Lung (tissue), 12 donors: ENCODE data around the gene PHGDH. TPM values are rescaled to one million over a fixed set of nuclear protein-coding genes. Genes with fewer than 3 reads are reported as not detected.

Experiments used
- ATAC-seq: fragments of 200-7000 bp; cut with Tn5 transposase; one replicate; pipeline ENCODE4 v1.9.1; 2020; ENCODE audit warnings: moderate number of reproducible peaks; ENCODE audit not compliant: insufficient read depth, low FRiP score
- DNase-seq, 3 donors: peaks; one replicate each; pipeline ENCODE4 v3.0.0-alpha.2; 2013 to 2017
- H3K27ac ChIP-seq, 2 donors: one replicate each; pipeline ENCODE4 v1.5.1; 2013; ENCODE audit warnings: mild to moderate bottlenecking in 2 of 2, moderate library complexity in 2 of 2, control low read depth in 1 of 2, inconsistent platforms in 1 of 2, low read depth in 1 of 2, low read length in 1 of 2
- H3K27me3 ChIP-seq, 3 donors: one replicate each; pipeline ENCODE4 v1.5.1; 2013; ENCODE audit warnings: low read length in 2 of 3; ENCODE audit not compliant: control insufficient read depth in 3 of 3, insufficient read depth in 3 of 3
- H3K36me3 ChIP-seq, 4 donors: one replicate each; pipeline ENCODE4 v1.5.1; 2013; ENCODE audit warnings: low read length in 4 of 4, mild to moderate bottlenecking in 1 of 4, moderate library complexity in 1 of 4; ENCODE audit not compliant: control insufficient read depth in 4 of 4, insufficient read depth in 4 of 4
- H3K4me1 ChIP-seq, 5 donors: one replicate each; pipeline ENCODE4 v1.5.1; 2013; ENCODE audit warnings: low read length in 5 of 5, mild to moderate bottlenecking in 2 of 5, moderate library complexity in 1 of 5; ENCODE audit not compliant: control insufficient read depth in 5 of 5, insufficient read depth in 5 of 5
- H3K4me3 ChIP-seq: one replicate; pipeline ENCODE4 v1.5.1; 2013; ENCODE audit warnings: mild to moderate bottlenecking, control low read depth, moderate library complexity
- H3K9ac ChIP-seq, 2 donors: one replicate each; pipeline ENCODE4 v1.5.1; 2013; ENCODE audit warnings: low read length in 2 of 2, control low read depth in 1 of 2; ENCODE audit not compliant: insufficient read depth in 1 of 2
- H3K9me3 ChIP-seq, 4 donors: one replicate each; pipeline ENCODE4 v1.5.1; 2013; ENCODE audit warnings: low read length in 3 of 4, mild to moderate bottlenecking in 1 of 4, moderate library complexity in 1 of 4; ENCODE audit not compliant: control insufficient read depth in 4 of 4, insufficient read depth in 3 of 4
- CTCF ChIP-seq: IDR thresholded peaks from 2 replicates; pipeline ENCODE4 v1.5.1; 2012; ENCODE audit warnings: mild to moderate bottlenecking; ENCODE audit errors: control extremely low read depth, extremely low read depth
- WGBS, 2 donors: extraction: QIAGEN DNeasy Blood & Tissue Kit; methylation state at CpG; one replicate each; pipeline ENCODE4 v1.1.7; 2013; 5-methylcytosine and 5-hydroxymethylcytosine counted together
- polyA plus RNA-seq, 2 donors: library from polyadenylated mRNA; stranded (reverse); fragments of 200-250 nt; gene quantifications; one replicate each; pipeline ENCODE4 v1.2.1, GENCODE V29; 2013
- total RNA-seq, 2 donors: library from RNA; depleted of rRNA in 1 of 2; stranded (reverse); fragments of >200 nt in 1 of 2; gene quantifications; one replicate each; pipeline ENCODE4 v1.2.1, GENCODE V29; 2014 to 2021
- donor health status: control.
- donor health status: control.
- donor health status: Bipolar disorder and iron deficiency.
- donor health status: healthy.
- donor health status: DM: yes; HTN: yes; CAD: no.

Gene PHGDH
- total and polyA plus RNA-seq, 4 donors = 28.8 to 133 (median 34.2) TPM

GRCh38 chr1:119682141-119682540 lies 29.6 kb upstream of the PHGDH start:
- ATAC-seq (no peak), DNase-seq (no peak)
- H3K36me3 ChIP-seq = no peaks in the 10 kb centered on the region
- H3K4me1 ChIP-seq = no peaks in the 10 kb centered on the region
- H3K27ac ChIP-seq = no peak overlapping the region
- no peak for TF ChIP-seq CTCF
- no peaks in the 10 kb centered on the region for H3K27me3 ChIP-seq
- H3K4me3 ChIP-seq = no peak overlapping the region
- no peak overlapping the region for H3K9ac ChIP-seq
- no peaks in the 10 kb centered on the region for H3K9me3 ChIP-seq

- Histone ChIP-seq H3K9ac (no peak overlapping the region), H3K9me3 (no peaks in the 10 kb centered on the region), H3K27ac (no peak overlapping the region), H3K36me3 (no peaks in the 10 kb centered on the region), H3K4me1 (no peaks in the 10 kb centered on the region), H3K4me3 (no peak overlapping the region), H3K27me3 (no peaks in the 10 kb centered on the region)
- DNase-seq (no peak), ATAC-seq (no peak)
- 87 to 96% methylated on average over 1 of the region's 1 CpG for WGBS, 2 donors
- no peak for TF ChIP-seq CTCF
These were observed 27.8 kb upstream of the PHGDH start for GRCh38 chr1:119683893-119684292.

- no peaks in the 10 kb centered on the region for H3K9me3 ChIP-seq
- H3K4me1 ChIP-seq = no peaks in the 10 kb centered on the region
- no peak overlapping the region for H3K9ac ChIP-seq
- H3K36me3 ChIP-seq = no peaks in the 10 kb centered on the region
- no peak overlapping the region for H3K27ac ChIP-seq
- no peak for TF ChIP-seq CTCF
- DNase-seq (peak in 1 of 3 donors; percentile 24), ATAC-seq (peak; percentile 27)
- WGBS, 2 donors = 74 to 89% methylated on average over 3 of the region's 3 CpGs
- no peak overlapping the region for H3K4me3 ChIP-seq
- H3K27me3 ChIP-seq = no peaks in the 10 kb centered on the region
These were observed 25.1 kb upstream of the PHGDH start for GRCh38 chr1:119686661-119687060.

GRCh38 chr1:119687434-119688079 lies 24.2 kb upstream of the PHGDH start:
- no peak overlapping the region for H3K27ac ChIP-seq
- DNase-seq (no peak), ATAC-seq (no peak)
- H3K4me3 ChIP-seq = no peak overlapping the region
- 68 to 86% methylated on average over 2 of the region's 2 CpGs for WGBS, 2 donors
- H3K27me3 ChIP-seq = no peaks in the 10 kb centered on the region
- no peaks in the 10 kb centered on the region for H3K36me3 ChIP-seq
- H3K9ac ChIP-seq = no peak overlapping the region
- H3K9me3 ChIP-seq = no peaks in the 10 kb centered on the region
- no peak for TF ChIP-seq CTCF
- no peaks in the 10 kb centered on the region for H3K4me1 ChIP-seq
